ENCODE results near the gene ATP1A3. TPM values are rescaled to one million over a fixed set of nuclear protein-coding genes. Genes with fewer than 3 reads are reported as not detected.

The ATP1A3 gene
- total and polyA plus RNA-seq, 2 of the 13 experiments (the other 11 are each of a cell fraction or from before 2014, with no cell fraction given): 0.01 to 0.04 TPM

- Histone ChIP-seq H3K27ac (ENCODE audit: extremely low read length, insufficient read depth, low read length) (no peak overlapping the region), H3K27me3 (ENCODE audit: control insufficient read depth in 1 of 2, insufficient read depth in 2 of 2, low read length in 2 of 2) (no peaks in the 10 kb centered on the region; a peak in 1 of 5 replicates), H2AFZ (ENCODE audit: low read length) (no peak overlapping the region), H3K9me3 (ENCODE audit: low read length) (no peaks in the 10 kb centered on the region), H3K4me2 (ENCODE audit: low read depth, low read length) (no peak overlapping the region), H3K79me2 (ENCODE audit: insufficient read depth, low read length) (no peaks in the 10 kb centered on the region), H3K4me1 (ENCODE audit: insufficient read depth, low read length) (peaks cover 32% of the 10 kb centered on the region), H3K36me3 (replicated peaks in 1 of 2; ENCODE audit: control insufficient read depth in 1 of 2, insufficient read depth in 2 of 2, low read length in 2 of 2) (no peaks in the 10 kb centered on the region), H4K20me1 (ENCODE audit: insufficient read depth, low read length) (0 out of 2 replicates have a peak, but pooled peaks cover 3% of the 10 kb centered on the region), H3K9ac (ENCODE audit: insufficient read depth, low read depth, low read length) (no peak overlapping the region), H3K4me3 (replicated peaks in 1 of 3; ENCODE audit: insufficient read depth in 1 of 3, low read depth in 2 of 3, low read length in 3 of 3) (no peak overlapping the region)
- intact Hi-C loops (cut with micrococcal nuclease; ENCODE audit: unreplicated experiment): loop anchor here (10.0 kb wide), 1 partner anchor 162 kb away; the partner anchor contains the start of gene CEACAM3
- BruUV-seq (replicated peaks): no TSS peak
- CTCF ChIA-PET (ENCODE audit: low intra/inter-chr PET ratio, low total read pairs): no interaction called here
- FAIRE-seq (no peak), ATAC-seq (no peak), DNase-seq (ENCODE audit: low spot score) (no peak)
- POLR2A ChIA-PET: interaction anchor here (0.8 to 1.7 kb wide), 3 partner anchors 83 to 97 kb away, joined by 4 to 6 read pairs (median 4); no protein-coding TSS in a partner anchor
- in situ Hi-C loops (cut with HindIII; ENCODE audit: extremely low pct_ligation_motif_present, low pct_unique_long_range_greater_than_20kb): loop anchor here (5.0 kb wide), 1 partner anchor 74 kb away; the partner anchor contains the start of gene ARHGEF1
- TF ChIP-seq ZNF17 (CRISPR knock-in tag; IDR thresholded peaks at IDR 0.05) (no peak), ZNF776 (CRISPR knock-in tag; IDR thresholded peaks at IDR 0.05) (no peak), ZNF646 (CRISPR knock-in tag; IDR thresholded peaks at IDR 0.05) (no peak), MTF1 (CRISPR knock-in tag; IDR thresholded peaks at IDR 0.05) (no peak), UBTF (CRISPR knock-in tag; IDR thresholded peaks at IDR 0.05) (no peak), ZNF598 (CRISPR knock-in tag; IDR thresholded peaks at IDR 0.05; ENCODE audit: borderline replicate concordance) (no peak), NFATC3 (CRISPR knock-in tag; IDR thresholded peaks at IDR 0.05) (no peak)
- 96% methylated on average over 5 of the region's 13 CpGs for WGBS (ENCODE audit: low lambda C conversion rate)
These were observed 37.4 kb downstream of the ATP1A3 start for GRCh38 chr19:41956621-41957020.

Measured in HepG2 (cell line).